DMS53 treated with DMSO at 0.1 percent for 48 hours (cell line): ENCODE results near the gene ALPP.
"Not testable (repeated sequence)": the region's sequence is repeated elsewhere in the genome, so short reads cannot be mapped to it uniquely, and the experiment has no call there.

Source experiments
- DNase-seq: peaks from one replicate; lab custom pipeline; 2025; ENCODE audit not compliant: unreplicated experiment; lab: John Stamatoyannopoulos, UW

The ALPP gene

GRCh38 chr2:232363064-232363783, 15.3 kb upstream of the ALPP start:
- DNase-seq, result not testable (repeated sequence)

GRCh38 chr2:232363784-232364615, 14.6 kb upstream of the ALPP start:
- no peak for DNase-seq

- not testable (repeated sequence) for DNase-seq
Measured at GRCh38 chr2:232364806-232365594, 13.6 kb upstream of the ALPP start.

GRCh38 chr2:232365621-232366321, 12.8 kb upstream of the ALPP start:
- DNase-seq, result peak; percentile 24

- not testable (repeated sequence) for DNase-seq
Measured at GRCh38 chr2:232366461-232366860, 12.1 kb upstream of the ALPP start.

- DNase-seq, result no peak
Measured at GRCh38 chr2:232367016-232367415, 11.5 kb upstream of the ALPP start.

- DNase-seq, result no peak
Measured at GRCh38 chr2:232367591-232368233, 10.8 kb upstream of the ALPP start.

GRCh38 chr2:232368311-232368731, 10.2 kb upstream of the ALPP start:
- DNase-seq, result no peak

GRCh38 chr2:232369126-232369951, 9.2 kb upstream of the ALPP start:
- DNase-seq, result no peak

- not testable (repeated sequence) for DNase-seq
Measured at GRCh38 chr2:232370007-232370406, 8.5 kb upstream of the ALPP start.

- DNase-seq, result no peak
Measured at GRCh38 chr2:232372231-232373208, 6.0 kb upstream of the ALPP start.

- no peak for DNase-seq
Measured at GRCh38 chr2:232374356-232374755, 4.2 kb upstream of the ALPP start.

- DNase-seq, result no peak
Measured at GRCh38 chr2:232375164-232375563, 3.4 kb upstream of the ALPP start.

GRCh38 chr2:232376260-232376659, 2.3 kb upstream of the ALPP start:
- DNase-seq, result no peak

GRCh38 chr2:232376713-232377112, 1.8 kb upstream of the ALPP start:
- no peak for DNase-seq

GRCh38 chr2:232377319-232377718, 1.2 kb upstream of the ALPP start:
- DNase-seq, result no peak

- DNase-seq, result no peak
Measured at GRCh38 chr2:232377841-232378734, 463 bp upstream of the ALPP start.
